BLaER1 (cell line): ENCODE results near the gene ATXN2.

Experiments
- H3K27ac ChIP-seq: shearing (Covaris generic); formaldehyde crosslinking; 2 replicates; pipeline ENCODE4 v1.8.1; 2022
- H3K27me3 ChIP-seq: shearing (Covaris generic); formaldehyde crosslinking; 2 replicates; pipeline ENCODE4 v1.8.1; 2022
- H3K36me3 ChIP-seq: shearing (Covaris generic); formaldehyde crosslinking; 2 replicates; pipeline ENCODE4 v1.8.1; 2022
- H3K4me1 ChIP-seq: shearing (Covaris generic); formaldehyde crosslinking; 2 replicates; pipeline ENCODE4 v1.8.1; 2022
- H3K4me2 ChIP-seq: shearing (Covaris generic); formaldehyde crosslinking; 2 replicates; pipeline ENCODE4 v1.8.1; 2022
- H3K4me3 ChIP-seq: shearing (Covaris generic); formaldehyde crosslinking; 2 replicates; pipeline ENCODE4 v1.8.1; 2022
- H3K9ac ChIP-seq: shearing (Covaris generic); formaldehyde crosslinking; 2 replicates; pipeline ENCODE4 v1.8.1; 2022
- H3K9me3 ChIP-seq: shearing (Covaris generic); formaldehyde crosslinking; 2 replicates; pipeline ENCODE4 v1.8.1; 2022
- H4K20me1 ChIP-seq: shearing (Covaris generic); formaldehyde crosslinking; 2 replicates; pipeline ENCODE4 v1.8.1; 2022
- Cebpa-rat ChIP-seq: shearing (Covaris generic); IDR thresholded peaks from 2 replicates; pipeline ENCODE4 v1.8.1; 2022

ATXN2 gene

DNA sequence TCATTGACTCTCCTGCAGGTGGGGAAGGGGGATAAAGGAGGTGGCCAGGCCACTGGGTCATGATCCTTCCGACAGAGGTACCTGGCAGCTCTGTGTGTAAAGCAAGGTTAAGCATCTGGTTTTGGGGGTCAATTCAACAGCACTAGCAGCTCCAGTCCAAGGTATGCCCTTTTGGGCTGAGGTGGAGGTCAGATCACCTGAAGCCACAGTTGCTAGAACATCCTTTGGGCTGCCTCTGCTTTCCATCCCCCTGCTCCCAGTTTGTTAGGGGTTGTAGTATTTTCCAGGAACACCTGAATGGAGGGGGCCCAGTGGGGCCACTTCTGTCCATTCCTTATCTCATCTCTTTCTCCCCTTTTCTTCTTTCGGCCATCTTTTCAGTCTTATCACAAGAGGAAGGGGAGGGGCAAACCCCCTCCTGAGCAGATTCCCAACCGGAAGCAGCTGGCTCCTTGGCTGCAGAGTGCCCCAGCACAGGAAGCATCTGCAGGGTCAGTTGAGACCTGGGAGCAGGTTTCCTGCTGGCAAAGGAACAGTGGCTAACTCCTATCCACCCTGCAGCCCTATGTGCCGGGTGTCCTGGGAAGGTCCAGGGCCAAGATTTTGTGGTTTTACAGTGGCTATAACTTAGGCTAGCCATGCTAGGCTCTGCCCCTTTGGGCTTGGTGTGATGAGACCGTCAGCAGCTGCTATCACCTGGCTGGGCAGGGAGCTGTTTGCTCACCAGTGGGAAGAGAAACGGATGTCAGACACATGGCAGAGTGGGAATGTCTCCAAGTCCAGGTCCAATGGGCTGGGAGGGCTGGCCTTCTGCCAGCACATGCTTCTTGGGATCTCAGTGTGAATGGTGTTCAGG is 153.2 kb downstream of the ATXN2 start:
- peak overlapping the region; percentile 75 for H3K27ac ChIP-seq
- H3K4me3 ChIP-seq: peak overlapping the region; percentile 46
- H3K27me3 ChIP-seq: no peaks in the 10 kb centered on the region
- H3K36me3 ChIP-seq: peaks cover 87% of the 10 kb centered on the region
- no peaks in the 10 kb centered on the region for H3K9me3 ChIP-seq
- peaks cover 77% of the 10 kb centered on the region for H3K4me1 ChIP-seq
- peaks cover 90% of the 10 kb centered on the region for H4K20me1 ChIP-seq
- peak overlapping the region; percentile 97 for H3K4me2 ChIP-seq
- H3K9ac ChIP-seq: peak overlapping the region; percentile 63
- TF ChIP-seq Cebpa-rat: no peak

- H3K36me3 ChIP-seq: peaks cover 87% of the 10 kb centered on the region
- H3K4me3 ChIP-seq: peak overlapping the region; percentile 46
- no peaks in the 10 kb centered on the region for H3K27me3 ChIP-seq
- H4K20me1 ChIP-seq: peaks cover 91% of the 10 kb centered on the region
- peak overlapping the region; percentile 63 for H3K9ac ChIP-seq
- H3K4me1 ChIP-seq: peaks cover 86% of the 10 kb centered on the region
- peak overlapping the region; percentile 75 for H3K27ac ChIP-seq
- H3K9me3 ChIP-seq: no peaks in the 10 kb centered on the region
- peak overlapping the region; percentile 97 for H3K4me2 ChIP-seq
- no peak for TF ChIP-seq Cebpa-rat
Measured at GRCh38 chr12:111444925-111445725, 154.0 kb downstream of the ATXN2 start.

GRCh38 chr12:111444314-111444924 is 154.7 kb downstream of the ATXN2 start:
- Histone ChIP-seq H3K27ac (peak overlapping the region; percentile 75), H3K4me3 (no peak overlapping the region), H3K4me2 (peak overlapping the region; percentile 97), H3K9me3 (no peaks in the 10 kb centered on the region), H3K27me3 (no peaks in the 10 kb centered on the region), H3K36me3 (peaks cover 86% of the 10 kb centered on the region), H3K9ac (peak overlapping the region; percentile 36; the same call in 1 of the 2 replicates), H4K20me1 (peaks cover 97% of the 10 kb centered on the region), H3K4me1 (peaks cover 93% of the 10 kb centered on the region)
- TF ChIP-seq Cebpa-rat: no peak

DNA sequence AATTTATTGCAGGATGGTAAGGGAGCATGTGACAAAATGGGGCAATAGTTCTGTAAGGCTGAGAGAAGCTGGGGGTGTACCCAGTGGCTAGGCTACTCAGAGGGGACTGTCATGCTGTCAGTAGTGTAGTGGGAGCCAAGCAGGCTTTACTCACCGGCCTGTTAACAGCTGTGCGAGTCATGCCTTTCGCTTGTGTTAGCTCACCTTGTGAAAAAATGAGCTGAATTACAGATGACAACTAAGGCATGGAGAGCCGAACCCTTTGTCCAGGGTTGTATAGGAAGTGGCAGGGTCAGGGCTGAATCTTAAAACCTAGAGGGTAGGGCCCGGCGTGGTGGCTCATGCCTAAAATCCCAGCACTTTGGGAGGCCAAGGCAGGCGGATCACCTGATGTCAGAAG is 155.5 kb downstream of the ATXN2 start:
- no peak overlapping the region for H3K9ac ChIP-seq
- H3K27ac ChIP-seq: peak overlapping the region; percentile 75
- peaks cover 95% of the 10 kb centered on the region for H3K4me1 ChIP-seq
- H3K27me3 ChIP-seq: no peaks in the 10 kb centered on the region
- no peaks in the 10 kb centered on the region for H3K9me3 ChIP-seq
- peak overlapping the region; percentile 97 for H3K4me2 ChIP-seq
- no peak for TF ChIP-seq Cebpa-rat
- peaks cover 97% of the 10 kb centered on the region for H4K20me1 ChIP-seq
- no peak overlapping the region for H3K4me3 ChIP-seq
- peaks cover 78% of the 10 kb centered on the region for H3K36me3 ChIP-seq

GRCh38 chr12:111443086-111443485 is 156.0 kb downstream of the ATXN2 start:
- no peaks in the 10 kb centered on the region for H3K9me3 ChIP-seq
- peak overlapping the region; percentile 27; the same call in 1 of the 2 replicates for H3K9ac ChIP-seq
- peak overlapping the region; percentile 65 for H3K27ac ChIP-seq
- no peak overlapping the region for H3K4me3 ChIP-seq
- peaks cover 95% of the 10 kb centered on the region for H3K4me1 ChIP-seq
- peaks cover 97% of the 10 kb centered on the region for H4K20me1 ChIP-seq
- H3K4me2 ChIP-seq: peak overlapping the region; percentile 97
- peaks cover 73% of the 10 kb centered on the region for H3K36me3 ChIP-seq
- H3K27me3 ChIP-seq: no peaks in the 10 kb centered on the region
- TF ChIP-seq Cebpa-rat: no peak

DNA sequence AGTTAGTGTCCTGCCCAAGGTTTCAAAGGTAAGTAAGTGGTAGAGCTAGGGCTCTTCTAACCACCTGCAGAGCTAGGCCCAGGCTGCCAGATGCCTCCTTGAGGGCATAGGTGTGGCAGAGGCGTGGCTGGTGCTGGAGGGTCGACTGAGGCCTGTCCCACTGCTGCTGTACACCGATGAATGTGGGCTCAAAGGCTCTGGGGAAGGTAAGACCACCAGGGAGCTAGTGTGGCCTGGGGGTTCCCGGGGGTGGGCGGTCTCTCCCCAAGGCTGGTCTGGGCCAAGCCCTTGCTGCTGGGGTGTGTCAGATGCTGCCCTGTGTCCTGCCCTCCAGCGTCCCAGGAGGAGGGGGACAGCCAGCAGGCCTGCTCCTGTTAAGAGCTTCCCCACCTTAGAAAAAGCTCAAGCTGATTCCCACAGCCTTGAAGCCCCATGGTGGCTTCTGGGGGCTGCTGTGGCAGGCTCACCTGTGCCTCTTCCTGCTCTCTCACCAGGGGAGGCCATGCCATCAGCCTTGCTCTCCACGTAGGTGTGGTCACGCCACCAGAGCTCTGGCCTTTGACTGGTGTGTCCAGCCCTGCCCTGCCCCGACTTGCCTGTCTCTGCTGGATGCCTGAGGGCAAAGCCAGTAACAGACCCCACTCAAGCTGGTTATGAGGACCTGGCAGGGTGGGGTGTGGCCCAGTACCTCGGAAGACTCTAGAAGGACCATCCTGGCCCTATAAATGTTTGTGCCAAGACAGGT is 156.6 kb downstream of the ATXN2 start:
- Histone ChIP-seq H4K20me1 (peaks cover 97% of the 10 kb centered on the region), H3K27ac (peak overlapping the region; percentile 65)

DNA sequence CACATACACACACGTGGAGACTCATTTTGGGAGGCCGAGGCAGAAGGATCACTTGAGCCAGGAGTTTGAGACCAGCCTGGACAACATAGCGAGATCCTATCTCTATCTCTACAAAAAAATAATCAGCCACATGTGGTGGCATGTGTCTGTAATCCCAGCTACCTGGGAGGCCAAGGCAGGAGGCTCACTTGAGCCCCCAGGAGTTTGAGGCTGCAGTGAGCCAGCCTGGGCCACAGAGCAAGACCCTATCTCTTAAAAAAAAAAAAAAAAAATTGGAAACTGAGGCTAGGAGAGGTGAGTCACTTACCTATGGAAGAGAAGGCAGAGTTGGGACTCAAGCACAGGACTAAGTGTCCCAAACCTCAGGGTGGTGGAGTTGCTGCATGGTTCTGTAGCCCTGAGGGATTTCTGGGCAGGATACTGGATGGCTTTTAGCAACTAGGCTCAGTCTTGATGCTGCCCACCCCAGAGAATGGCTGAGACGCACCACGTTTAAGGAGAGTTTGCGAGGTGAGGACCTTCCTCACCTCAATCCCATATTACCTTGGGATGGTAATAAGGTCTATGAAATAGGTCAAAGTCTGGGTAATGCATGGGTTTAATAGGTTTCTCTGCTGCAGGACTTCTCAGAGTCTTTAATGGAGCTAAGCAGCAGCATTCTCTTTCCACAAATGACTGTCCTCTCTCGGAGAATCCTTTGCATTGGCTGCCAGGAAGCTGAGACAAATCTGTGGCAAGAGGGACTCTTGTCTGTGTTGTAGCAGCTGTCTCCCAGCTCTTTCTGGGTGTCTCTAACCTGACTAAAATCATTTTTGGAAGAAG is 157.8 kb downstream of the ATXN2 start:
- H4K20me1 ChIP-seq: peaks cover 100% of the 10 kb centered on the region
- no peak overlapping the region for H3K4me3 ChIP-seq
- no peak for TF ChIP-seq Cebpa-rat
- H3K4me2 ChIP-seq: peak overlapping the region; percentile 90
- peaks cover 57% of the 10 kb centered on the region for H3K36me3 ChIP-seq
- H3K9ac ChIP-seq: no peak overlapping the region
- no peaks in the 10 kb centered on the region for H3K27me3 ChIP-seq
- no peaks in the 10 kb centered on the region for H3K9me3 ChIP-seq
- 0 out of 2 replicates have a peak overlapping the region, but pooled peaks have one; percentile 15 for H3K27ac ChIP-seq
- H3K4me1 ChIP-seq: peaks cover 100% of the 10 kb centered on the region

More for the DNA sequence above, 156.6 kb downstream of the ATXN2 start:
- Histone ChIP-seq H3K4me2 (peak overlapping the region; percentile 97), H3K9me3 (no peaks in the 10 kb centered on the region), H3K36me3 (peaks cover 67% of the 10 kb centered on the region), H3K4me3 (no peak overlapping the region), H3K9ac (peak overlapping the region; percentile 27; the same call in 1 of the 2 replicates), H3K27me3 (no peaks in the 10 kb centered on the region), H3K4me1 (peaks cover 98% of the 10 kb centered on the region)
- TF ChIP-seq Cebpa-rat: no peak

DNA sequence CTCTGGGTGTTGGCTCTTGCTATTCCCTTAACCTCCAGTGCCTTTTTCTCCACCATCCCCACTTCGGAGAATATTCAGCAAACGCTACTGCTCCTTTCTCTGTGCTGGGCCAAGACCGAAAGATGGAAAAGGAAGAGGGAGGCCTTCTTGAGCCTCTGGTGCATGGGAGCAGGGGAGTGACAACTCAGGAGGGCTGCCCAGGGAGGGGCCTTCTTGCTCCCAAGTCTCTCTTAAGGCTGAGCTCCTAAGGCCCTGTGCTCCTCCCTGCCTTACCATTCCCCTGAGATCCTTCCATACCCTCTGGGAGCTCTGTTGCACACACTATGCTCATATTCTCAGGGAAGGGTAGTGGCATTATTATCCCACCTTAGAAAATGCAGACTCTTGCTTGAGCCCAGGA is 158.5 kb downstream of the ATXN2 start:
- Histone ChIP-seq H3K27ac (peak overlapping the region; percentile 15; the same call in 1 of the 2 replicates), H3K4me3 (no peak overlapping the region), H3K4me2 (peak overlapping the region; percentile 90), H3K4me1 (peaks cover 100% of the 10 kb centered on the region), H3K27me3 (no peaks in the 10 kb centered on the region), H3K36me3 (peaks cover 50% of the 10 kb centered on the region), H3K9ac (no peak overlapping the region), H4K20me1 (peaks cover 100% of the 10 kb centered on the region), H3K9me3 (no peaks in the 10 kb centered on the region)
- no peak for TF ChIP-seq Cebpa-rat
